CD4-positive, alpha-beta memory T cell (primary cell): ENCODE data around the gene RPN2. TPM values are rescaled to one million over a fixed set of nuclear protein-coding genes. Genes with fewer than 3 reads are reported as not detected.

Experiments
- CTCF ChIA-PET: fragments of 350-600 bp; sonication (Branson Sonifier 250); formaldehyde crosslinking; loops from one replicate; lab custom pipeline; 2021; ENCODE audit warnings: inconsistent platforms; ENCODE audit not compliant: partially characterized antibody; lab: Charles Lee
- POLR2A ChIA-PET: fragments of 350-600 bp; sonication (Branson Sonifier 250); formaldehyde crosslinking; loops from one replicate; lab custom pipeline; 2021; ENCODE audit not compliant: partially characterized antibody; lab: Charles Lee
- DNase-seq, 5 donors: peaks; one replicate each; pipeline versions ENCODE4 v3.0.0 to v3.0.0-alpha.2; 2020 to 2022; ENCODE audit warnings: mixed read lengths in 1 of 5
- H3K27ac ChIP-seq: one replicate; pipeline ENCODE4 v1.7.0; 2013; ENCODE audit warnings: low read depth, low read length
- H3K27me3 ChIP-seq: 2 replicates; pipeline ENCODE4 v1.7.0; 2013; ENCODE audit warnings: mild to moderate bottlenecking, low read length, moderate library complexity; ENCODE audit not compliant: insufficient read depth
- H3K36me3 ChIP-seq: 2 replicates; pipeline ENCODE4 v1.7.0; 2013; ENCODE audit warnings: mild to moderate bottlenecking, low read length, moderate library complexity; ENCODE audit not compliant: insufficient read depth
- H3K4me1 ChIP-seq: 2 replicates; pipeline ENCODE4 v1.7.0; 2013; ENCODE audit warnings: mild to moderate bottlenecking, low read length, moderate library complexity; ENCODE audit not compliant: insufficient read depth
- H3K4me3 ChIP-seq, 2 donors: one replicate each; pipeline ENCODE4 v1.7.0; 2013; ENCODE audit warnings: low read length in 2 of 2, mild to moderate bottlenecking in 1 of 2
- H3K9me3 ChIP-seq, 2 donors: one replicate each; pipeline ENCODE4 v1.7.0; 2013; ENCODE audit warnings: low read length in 2 of 2, control low read depth in 1 of 2; ENCODE audit not compliant: control insufficient read depth in 1 of 2
- H3K27ac Mint-ChIP-seq, 7 donors: one replicate each; pipeline ENCODE4 v1.8.0; 2020 to 2021; ENCODE audit warnings: mixed read lengths in 7 of 7, mild to moderate bottlenecking in 6 of 7, inconsistent platforms in 3 of 7, moderate library complexity in 3 of 7
- H3K27me3 Mint-ChIP-seq, 2 donors: one replicate each; pipeline ENCODE4 v1.8.0; 2020 to 2021; ENCODE audit warnings: mixed read lengths in 2 of 2
- H3K36me3 Mint-ChIP-seq, 2 donors: one replicate each; pipeline ENCODE4 v1.8.0; 2020 to 2021; ENCODE audit warnings: mixed read lengths in 2 of 2, inconsistent platforms in 1 of 2, mild to moderate bottlenecking in 1 of 2
- H3K4me1 Mint-ChIP-seq, 4 donors: one replicate each; pipeline ENCODE4 v1.8.0; 2020 to 2021; ENCODE audit warnings: mixed read lengths in 4 of 4, mild to moderate bottlenecking in 1 of 4
- H3K4me3 Mint-ChIP-seq, 8 donors: one replicate each; pipeline ENCODE4 v1.8.0; 2020 to 2021; ENCODE audit warnings: mixed read lengths in 8 of 8, mild to moderate bottlenecking in 7 of 8, moderate library complexity in 6 of 8, inconsistent platforms in 3 of 8
- H3K9me3 Mint-ChIP-seq, 8 donors: one replicate each; pipeline ENCODE4 v1.8.0; 2020 to 2021; ENCODE audit warnings: mixed read lengths in 8 of 8, mild to moderate bottlenecking in 5 of 8, inconsistent platforms in 3 of 8, moderate library complexity in 1 of 8
- intact Hi-C: fragments of 100-400 bp; cut with micrococcal nuclease; formaldehyde crosslinking; loops from one replicate; pipeline ENCODE4 v1.15.1; 2023
- polyA plus RNA-seq, 2 donors: library from polyadenylated mRNA; unstranded; fragments of 300-500 nt; fragmentation: Illumina TruSeq; gene quantifications; one replicate each; pipeline ENCODE4 v1.2.3, GENCODE V29; 2021
- total RNA-seq, 2 experiments: library from RNA; stranded (reverse); gene quantifications; one replicate each; pipeline ENCODE4 v1.2.3, GENCODE V29; 2021

The RPN2 gene
- total and polyA plus RNA-seq, 4 experiments from 2014 or later, result 125 to 349 (median 192) TPM

GRCh38 chr20:37278966-37279590 is 99.9 kb downstream of the RPN2 start:
- DNase-seq, result no peak
- Histone ChIP-seq H3K27me3 (no peaks in the 10 kb centered on the region), H3K36me3 (no peaks in the 10 kb centered on the region), H3K4me3 (no peak overlapping the region), H3K27ac (no peak overlapping the region), H3K4me1 (no peaks in the 10 kb centered on the region), H3K9me3 (no peaks in the 10 kb centered on the region)
- no peak overlapping the region for H3K27ac Mint-ChIP-seq
- H3K36me3 Mint-ChIP-seq, result no peaks in the 10 kb centered on the region
- H3K4me1 Mint-ChIP-seq, result peaks cover 0 to 7% (median 3%) of the 10 kb centered on the region in 4 donors
- POLR2A ChIA-PET, result interaction anchor here (1.6 kb wide), 1 partner anchor 10 kb away, joined by 7 read pairs; the partner anchor contains the start of gene MANBAL
- H3K27me3 Mint-ChIP-seq, result peaks cover 8% of the 10 kb centered on the region in 2 donors
- H3K9me3 Mint-ChIP-seq, result no peaks in the 10 kb centered on the region
- intact Hi-C loops, result no loop called here
- H3K4me3 Mint-ChIP-seq, result no peak overlapping the region
- CTCF ChIA-PET, result interaction anchor here (0.6 to 1.7 kb wide), 2 partner anchors 10 to 83 kb away, joined by 3 to 4 read pairs; no protein-coding TSS in a partner anchor

GRCh38 chr20:37279820-37280219 is 100.7 kb downstream of the RPN2 start:
- intact Hi-C loops, result no loop called here
- Histone ChIP-seq H3K27ac (no peak overlapping the region), H3K27me3 (no peaks in the 10 kb centered on the region), H3K4me1 (no peaks in the 10 kb centered on the region), H3K4me3 (no peak overlapping the region), H3K9me3 (no peaks in the 10 kb centered on the region), H3K36me3 (no peaks in the 10 kb centered on the region)
- Mint-ChIP-seq H3K9me3 (no peaks in the 10 kb centered on the region), H3K27me3 (peaks cover 8 to 9% of the 10 kb centered on the region in 2 donors), H3K4me1 (peaks cover 0 to 7% (median 3%) of the 10 kb centered on the region in 4 donors), H3K27ac (no peak overlapping the region), H3K36me3 (no peaks in the 10 kb centered on the region), H3K4me3 (no peak overlapping the region)
- ChIA-PET CTCF (no interaction called here), POLR2A (interaction anchor here (0.5 to 1.6 kb wide), 2 partner anchors 10 to 15 kb away, joined by 6 to 7 read pairs; partner anchors contain the start of gene MANBAL)
- DNase-seq, result no peak

- H3K9me3 Mint-ChIP-seq, result no peaks in the 10 kb centered on the region
- H3K4me3 Mint-ChIP-seq, result no peak overlapping the region
- H3K27me3 ChIP-seq, result no peaks in the 10 kb centered on the region
- intact Hi-C loops, result no loop called here
- H3K4me1 Mint-ChIP-seq, result peaks cover 0 to 7% (median 3%) of the 10 kb centered on the region in 4 donors
- H3K36me3 ChIP-seq, result no peaks in the 10 kb centered on the region
- POLR2A ChIA-PET, result interaction anchor here (1.6 kb wide), 1 partner anchor 9 kb away, joined by 7 read pairs; the partner anchor contains the start of gene MANBAL
- no peak overlapping the region for H3K27ac ChIP-seq
- DNase-seq, result no peak
- no peak overlapping the region for H3K27ac Mint-ChIP-seq
- peaks cover 8 to 10% of the 10 kb centered on the region in 2 donors for H3K27me3 Mint-ChIP-seq
- no peaks in the 10 kb centered on the region for H3K9me3 ChIP-seq
- CTCF ChIA-PET, result no interaction called here
- H3K4me1 ChIP-seq, result no peaks in the 10 kb centered on the region
- H3K36me3 Mint-ChIP-seq, result no peaks in the 10 kb centered on the region
- no peak overlapping the region for H3K4me3 ChIP-seq
These were observed 101.3 kb downstream of the RPN2 start for GRCh38 chr20:37280403-37280802.

- Histone ChIP-seq H3K27me3 (no peaks in the 10 kb centered on the region), H3K36me3 (no peaks in the 10 kb centered on the region), H3K27ac (no peak overlapping the region), H3K4me3 (no peak overlapping the region), H3K9me3 (no peaks in the 10 kb centered on the region), H3K4me1 (no peaks in the 10 kb centered on the region)
- POLR2A ChIA-PET, result no interaction called here
- DNase-seq, result no peak
- Mint-ChIP-seq H3K9me3 (peaks cover 0 to 2% (median 0%) of the 10 kb centered on the region in 8 donors), H3K27ac (no peak overlapping the region), H3K4me1 (no peaks in the 10 kb centered on the region), H3K4me3 (no peak overlapping the region), H3K36me3 (no peaks in the 10 kb centered on the region), H3K27me3 (peaks cover 8 to 15% of the 10 kb centered on the region in 2 donors)
- intact Hi-C loops, result no loop called here
- CTCF ChIA-PET, result interaction anchor here (0.9 to 1.2 kb wide), 3 partner anchors 11 to 251 kb away, joined by 3 read pairs; no protein-coding TSS in a partner anchor
These were observed 103.4 kb downstream of the RPN2 start for GRCh38 chr20:37282556-37282955.

- POLR2A ChIA-PET, result no interaction called here
- intact Hi-C loops, result no loop called here
These were observed 104.5 kb downstream of the RPN2 start for GRCh38 chr20:37283530-37284195.

GRCh38 chr20:37284691-37285161 is 105.6 kb downstream of the RPN2 start:
- intact Hi-C loops, result loop anchor here (5.0 kb wide), 2 partner anchors 243 to 408 kb away; partner anchors contain the start of genes BLCAP and CTNNBL1
- ChIA-PET POLR2A (no interaction called here), CTCF (interaction anchor here (1.0 kb wide), 1 partner anchor 14 kb away, joined by 4 read pairs; no protein-coding TSS in a partner anchor)
- H3K4me3 ChIP-seq, result no peak overlapping the region
- H3K36me3 ChIP-seq, result no peaks in the 10 kb centered on the region
- Mint-ChIP-seq H3K9me3 (peaks cover 0 to 2% (median 0%) of the 10 kb centered on the region in 8 donors), H3K4me1 (peaks cover 2 to 10% (median 5%) of the 10 kb centered on the region in 4 donors), H3K4me3 (no peak overlapping the region), H3K27ac (no peak overlapping the region), H3K36me3 (peaks cover 0 to 6% of the 10 kb centered on the region in 2 donors), H3K27me3 (peaks cover 8 to 14% of the 10 kb centered on the region in 2 donors)
- H3K27ac ChIP-seq, result no peak overlapping the region
- H3K4me1 ChIP-seq, result no peaks in the 10 kb centered on the region
- no peaks in the 10 kb centered on the region for H3K9me3 ChIP-seq
- H3K27me3 ChIP-seq, result no peaks in the 10 kb centered on the region
- no peak for DNase-seq

More at GRCh38 chr20:37283530-37284195, 104.5 kb downstream of the RPN2 start:
- H3K36me3 ChIP-seq, result no peaks in the 10 kb centered on the region
- Mint-ChIP-seq H3K36me3 (peaks cover 0 to 2% of the 10 kb centered on the region in 2 donors), H3K4me1 (peaks cover under 1 to 3% (median 1%) of the 10 kb centered on the region in 4 donors), H3K9me3 (peaks cover 0 to 2% (median 0%) of the 10 kb centered on the region in 8 donors), H3K4me3 (no peak overlapping the region), H3K27ac (no peak overlapping the region), H3K27me3 (peaks cover 8 to 15% of the 10 kb centered on the region in 2 donors)
- H3K9me3 ChIP-seq, result no peaks in the 10 kb centered on the region
- CTCF ChIA-PET, result no interaction called here
- H3K4me3 ChIP-seq, result no peak overlapping the region
- H3K27me3 ChIP-seq, result no peaks in the 10 kb centered on the region
- no peaks in the 10 kb centered on the region for H3K4me1 ChIP-seq
- no peak for DNase-seq
- H3K27ac ChIP-seq, result no peak overlapping the region
